ENCODE data around the gene L1CAM.

L1CAM gene

GRCh38 chrX:153917869-153918268 is 31.9 kb upstream of the L1CAM start:
- in situ Hi-C loops (cut with HindIII; ENCODE audit: low sequenced_read_pairs): no loop called here
- H3K4me3 ChIP-seq (ENCODE audit: low read depth, low read length): no peak overlapping the region
- DNase-seq (ENCODE audit: low read depth): no peak
- no peak for TF ChIP-seq CTCF (IDR thresholded peaks at IDR 0.05; ENCODE audit: low read depth, low read length, missing control alignments)

- TF ChIP-seq CTCF (IDR thresholded peaks at IDR 0.05; ENCODE audit: low read depth, low read length, missing control alignments): no peak
- no peak for DNase-seq (ENCODE audit: low read depth)
- H3K4me3 ChIP-seq (ENCODE audit: low read depth, low read length): no peak overlapping the region
- in situ Hi-C loops (cut with HindIII; ENCODE audit: low sequenced_read_pairs): no loop called here
Measured at GRCh38 chrX:153913701-153914100, 27.7 kb upstream of the L1CAM start.

- no peak for TF ChIP-seq CTCF (IDR thresholded peaks at IDR 0.05; ENCODE audit: low read depth, low read length, missing control alignments)
- no peak overlapping the region for H3K4me3 ChIP-seq (ENCODE audit: low read depth, low read length)
- no peak for DNase-seq (ENCODE audit: low read depth)
- in situ Hi-C loops (cut with HindIII; ENCODE audit: low sequenced_read_pairs): no loop called here
Measured at GRCh38 chrX:153913211-153913610, 27.2 kb upstream of the L1CAM start.

- in situ Hi-C loops (cut with HindIII; ENCODE audit: low sequenced_read_pairs): no loop called here
- no peak overlapping the region for H3K4me3 ChIP-seq (ENCODE audit: low read depth, low read length)
- TF ChIP-seq CTCF (IDR thresholded peaks at IDR 0.05; ENCODE audit: low read depth, low read length, missing control alignments): no peak
Measured at GRCh38 chrX:153911798-153912197, 25.8 kb upstream of the L1CAM start.

GRCh38 chrX:153910446-153910845 is 24.5 kb upstream of the L1CAM start:
- DNase-seq (ENCODE audit: low read depth): no peak
- H3K4me3 ChIP-seq (ENCODE audit: low read depth, low read length): no peak overlapping the region
- in situ Hi-C loops (cut with HindIII; ENCODE audit: low sequenced_read_pairs): no loop called here
- no peak for TF ChIP-seq CTCF (IDR thresholded peaks at IDR 0.05; ENCODE audit: low read depth, low read length, missing control alignments)

More at GRCh38 chrX:153911798-153912197, 25.8 kb upstream of the L1CAM start:
- no peak for DNase-seq (ENCODE audit: low read depth)

GRCh38 chrX:153909980-153910360 is 24.0 kb upstream of the L1CAM start:
- TF ChIP-seq CTCF (IDR thresholded peaks at IDR 0.05; ENCODE audit: low read depth, low read length, missing control alignments): no peak
- in situ Hi-C loops (cut with HindIII; ENCODE audit: low sequenced_read_pairs): no loop called here

More at GRCh38 chrX:153909980-153910360, 24.0 kb upstream of the L1CAM start:
- DNase-seq (ENCODE audit: low read depth): no peak
- H3K4me3 ChIP-seq (ENCODE audit: low read depth, low read length): no peak overlapping the region
